Measurements from ENCODE around the gene IQSEC2.

DNA sequence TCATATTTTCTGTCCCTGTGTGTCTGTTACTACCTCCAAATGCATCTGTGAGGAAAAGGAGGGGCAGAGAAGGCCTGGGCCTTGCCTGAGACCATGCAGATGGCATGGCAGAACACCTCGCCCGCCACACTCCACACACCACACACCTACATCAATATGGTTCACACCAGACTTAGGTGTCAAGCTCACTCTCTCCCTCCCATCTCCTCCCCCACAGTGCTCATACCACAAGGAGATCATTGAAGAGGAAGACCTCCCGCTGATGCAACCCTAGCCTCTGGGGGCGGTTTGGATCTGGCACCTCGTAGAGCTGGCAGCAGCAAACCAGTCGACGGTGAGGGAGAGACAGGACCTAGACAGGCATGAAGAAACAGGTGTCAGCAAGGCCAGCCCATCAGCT is 39.8 kb downstream of the IQSEC2 start:
- TF ChIP-seq, protein P1, sequence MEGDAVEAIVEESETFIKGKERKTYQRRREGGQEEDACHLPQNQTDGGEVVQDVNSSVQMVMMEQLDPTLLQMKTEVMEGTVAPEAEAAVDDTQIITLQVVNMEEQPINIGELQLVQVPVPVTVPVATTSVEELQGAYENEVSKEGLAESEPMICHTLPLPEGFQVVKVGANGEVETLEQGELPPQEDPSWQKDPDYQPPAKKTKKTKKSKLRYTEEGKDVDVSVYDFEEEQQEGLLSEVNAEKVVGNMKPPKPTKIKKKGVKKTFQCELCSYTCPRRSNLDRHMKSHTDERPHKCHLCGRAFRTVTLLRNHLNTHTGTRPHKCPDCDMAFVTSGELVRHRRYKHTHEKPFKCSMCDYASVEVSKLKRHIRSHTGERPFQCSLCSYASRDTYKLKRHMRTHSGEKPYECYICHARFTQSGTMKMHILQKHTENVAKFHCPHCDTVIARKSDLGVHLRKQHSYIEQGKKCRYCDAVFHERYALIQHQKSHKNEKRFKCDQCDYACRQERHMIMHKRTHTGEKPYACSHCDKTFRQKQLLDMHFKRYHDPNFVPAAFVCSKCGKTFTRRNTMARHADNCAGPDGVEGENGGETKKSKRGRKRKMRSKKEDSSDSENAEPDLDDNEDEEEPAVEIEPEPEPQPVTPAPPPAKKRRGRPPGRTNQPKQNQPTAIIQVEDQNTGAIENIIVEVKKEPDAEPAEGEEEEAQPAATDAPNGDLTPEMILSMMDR (IDR thresholded peaks at IDR 0.05), result no peak
- TF ChIP-seq EZH2 (IDR thresholded peaks at IDR 0.05; ENCODE audit: borderline replicate concordance, insufficient read depth, low read depth, low read length, poor library complexity, severe bottlenecking), result no peak
